ENCODE measurements around the gene GFRA1. TPM values are rescaled to one million over a fixed set of nuclear protein-coding genes. Genes with fewer than 3 reads are reported as not detected.

The GFRA1 gene
- total and polyA plus RNA-seq, 2 of the 8 experiments (the other 6 are each of a cell fraction or from before 2014, with no cell fraction given) = 1.1 to 2.0 TPM

DNA sequence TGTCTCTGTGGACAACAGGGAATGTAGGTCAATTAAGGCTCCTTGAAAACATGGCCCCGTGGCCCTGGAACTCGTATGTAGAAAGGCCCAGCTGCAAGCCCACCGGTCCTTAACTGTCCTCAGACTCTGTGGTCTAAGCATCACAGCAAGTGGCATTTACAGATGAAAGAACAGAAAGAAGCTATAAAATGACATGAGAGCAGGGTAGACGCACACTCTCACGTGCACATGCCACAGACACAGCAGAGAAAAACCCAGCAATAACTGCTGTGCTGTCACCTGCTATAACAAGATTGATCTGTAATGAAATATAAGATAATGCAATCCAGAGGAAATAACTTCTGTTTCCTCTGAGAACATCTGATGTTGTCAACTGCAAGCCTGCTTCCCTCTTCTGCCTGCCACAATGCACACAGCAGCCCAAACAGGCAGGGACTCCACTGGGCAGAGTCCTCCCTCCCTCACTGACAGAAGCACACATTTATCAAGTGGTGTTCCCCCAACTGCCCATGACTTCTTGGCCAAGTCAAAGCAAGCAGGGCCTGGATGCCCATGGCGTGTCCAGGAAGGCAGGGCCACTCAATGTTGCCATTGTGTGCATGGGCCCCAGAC is 63.9 kb downstream of the GFRA1 start:
- FAIRE-seq (no peak), DNase-seq (ENCODE audit: low read depth in 1 of 2, low spot score in 2 of 2) (no peak)
- no peak overlapping the region for H3K56ac ChIP-seq (replicated peaks; ENCODE audit: insufficient read length, low read depth, low read length)
- no peaks in the 10 kb centered on the region for H3K27me3 ChIP-seq (replicated peaks in 1 of 4; ENCODE audit: control insufficient read depth in 3 of 4, extremely low read depth in 1 of 4, insufficient read depth in 3 of 4, low read length in 3 of 4)
- H3K4ac ChIP-seq (replicated peaks; ENCODE audit: insufficient read length, low read depth, low read length) = no peak overlapping the region
- no peaks in the 10 kb centered on the region for H4K20me1 ChIP-seq (replicated peaks in 1 of 2; ENCODE audit: control insufficient read depth in 1 of 2, insufficient read depth in 2 of 2, low read length in 2 of 2)
- no peak overlapping the region for H2AFZ ChIP-seq (ENCODE audit: low read length)
- no peak overlapping the region; the same call in 1 of the 2 replicates for H2AK5ac ChIP-seq (ENCODE audit: low read depth, low read length)
- H2BK15ac ChIP-seq (ENCODE audit: low read length) = no peak overlapping the region
- H3K4me1 ChIP-seq (replicated peaks in 1 of 4; ENCODE audit: control insufficient read depth in 3 of 4, insufficient read depth in 4 of 4, low read length in 3 of 4) = no peaks in the 10 kb centered on the region
- H3K23me2 ChIP-seq (ENCODE audit: low read depth, low read length) = no peaks in the 10 kb centered on the region
- POLR2A ChIA-PET (ENCODE audit: partially characterized antibody) = no interaction called here
- no peaks in the 10 kb centered on the region for H3K9me3 ChIP-seq (ENCODE audit: insufficient read depth in 2 of 2, low read depth in 1 of 2, low read length in 1 of 2)
- H3K79me1 ChIP-seq (ENCODE audit: low read depth, low read length) = no peaks in the 10 kb centered on the region
- H4K91ac ChIP-seq (replicated peaks; ENCODE audit: insufficient read length, low read length) = no peak overlapping the region
- no peak overlapping the region for H3K4me2 ChIP-seq (ENCODE audit: insufficient read depth in 1 of 2, low read depth in 2 of 2, low read length in 2 of 2)
- H3K36me3 ChIP-seq (ENCODE audit: control insufficient read depth in 2 of 4, insufficient read depth in 4 of 4, low read length in 3 of 4) = no peaks in the 10 kb centered on the region
- H3K27ac ChIP-seq (ENCODE audit: low read depth, low read length) = no peak overlapping the region
- no peaks in the 10 kb centered on the region for H3K79me2 ChIP-seq (ENCODE audit: control insufficient read depth in 1 of 2, insufficient read depth in 2 of 2, low read length in 2 of 2)
- no peak overlapping the region for H3K23ac ChIP-seq (ENCODE audit: insufficient read length)
- no peak overlapping the region for H3K4me3 ChIP-seq (ENCODE audit: extremely low read depth in 1 of 4, insufficient read depth in 2 of 4, low read depth in 3 of 4, low read length in 4 of 4)
- WGBS, 2 experiments (ENCODE audit: extremely low coverage in 1 of 2, insufficient coverage in 1 of 2, insufficient read length in 1 of 2, insufficient replicate concordance in 2 of 2, low coverage in 1 of 2, low lambda C conversion rate in 2 of 2, missing lambda C conversion rate in 1 of 2) = 95% methylated on average over 6 of the region's 6 CpGs; no CpG with 5 or more reads in 1 of the 2 experiments
- no peak overlapping the region for H3K14ac ChIP-seq (ENCODE audit: insufficient read length)
- H2BK20ac ChIP-seq (ENCODE audit: low read length) = no peak overlapping the region
- no peak overlapping the region; the same call in 1 of the 2 replicates for H4K8ac ChIP-seq (ENCODE audit: extremely low read depth, insufficient read depth, low read length)
- CTCF ChIA-PET (ENCODE audit: partially characterized antibody) = no interaction called here
- no peak overlapping the region for H4K5ac ChIP-seq (ENCODE audit: insufficient read length, low read depth, low read length)
- H3K18ac ChIP-seq (ENCODE audit: extremely low read depth, low read length) = no peak overlapping the region
- H2BK120ac ChIP-seq (replicated peaks; ENCODE audit: low read depth, low read length) = no peak overlapping the region
- no peak overlapping the region for H2BK5ac ChIP-seq (ENCODE audit: low read depth, low read length)
- no peak overlapping the region; the same call in 1 of the 2 replicates for H2BK12ac ChIP-seq (ENCODE audit: low read depth, low read length)
- H3K9ac ChIP-seq (replicated peaks in 1 of 4; ENCODE audit: extremely low read depth in 1 of 4, low read depth in 3 of 4, low read length in 3 of 4) = no peak overlapping the region
- TF ChIP-seq ASH2L (IDR thresholded peaks at IDR 0.05; ENCODE audit: low read length) = no peak
- TF ChIP-seq EGR1 (IDR thresholded peaks at IDR 0.05; ENCODE audit: borderline replicate concordance, low read depth, low read length) = no peak
- TF ChIP-seq SIN3A (conservative IDR thresholded peaks at IDR 0.05 in 1 of 2, IDR thresholded peaks at IDR 0.05 in 1 of 2; ENCODE audit: low read depth in 1 of 2, low read length in 2 of 2) = no peak
- TF ChIP-seq CHD1 (IDR thresholded peaks at IDR 0.05; ENCODE audit: low read depth, low read length) = no peak
- TF ChIP-seq POLR2AphosphoS5 (IDR thresholded peaks at IDR 0.05; ENCODE audit: low read depth, low read length) = no peak
- no peak for TF ChIP-seq EP300 (IDR thresholded peaks at IDR 0.05; ENCODE audit: borderline replicate concordance in 1 of 2, low read depth in 2 of 2, low read length in 2 of 2)
- TF ChIP-seq NANOG (IDR thresholded peaks at IDR 0.05; ENCODE audit: insufficient read depth, low read depth, low read length, poor library complexity, severe bottlenecking) = no peak
- no peak for TF ChIP-seq SAP30 (IDR thresholded peaks at IDR 0.05; ENCODE audit: insufficient read depth, insufficient replicate concordance, low read length)
- no peak for TF ChIP-seq SP1 (IDR thresholded peaks at IDR 0.05; ENCODE audit: low read depth, low read length)
- no peak for TF ChIP-seq TAF7 (optimal IDR thresholded peaks at IDR 0.05; ENCODE audit: borderline replicate concordance, low read depth, low read length)
- no peak for TF ChIP-seq JUN (IDR thresholded peaks at IDR 0.05; ENCODE audit: low read depth, low read length)
- no peak for TF ChIP-seq RNF2 (IDR thresholded peaks at IDR 0.05; ENCODE audit: borderline replicate concordance, low read depth, low read length, missing control alignments, poor library complexity, severe bottlenecking)
- no peak for TF ChIP-seq NRF1 (IDR thresholded peaks at IDR 0.05; ENCODE audit: low read depth, low read length)
